NCI-H510A (cell line): ENCODE data around the gene LRRC3C.
A peak's percentile ranks its signal among the peaks of the same experiment; 100 is the strongest.

Experiments used
- DNase-seq: peaks from one replicate; lab custom pipeline; 2025; lab: John Stamatoyannopoulos, UW

The LRRC3C gene

GRCh38 chr17:39923836-39924690 lies 3.5 kb upstream of the LRRC3C start:
- DNase-seq, result no peak

- no peak for DNase-seq
These were observed 2.9 kb upstream of the LRRC3C start for GRCh38 chr17:39924691-39925055.

GRCh38 chr17:39925282-39926134 lies 2.0 kb upstream of the LRRC3C start:
- DNase-seq, result no peak

GRCh38 chr17:39926135-39926587 lies 1.4 kb upstream of the LRRC3C start:
- no peak for DNase-seq

GRCh38 chr17:39926588-39927100 lies 888 bp upstream of the LRRC3C start:
- peak; percentile 44 for DNase-seq

- DNase-seq, result no peak
These were observed 661 bp downstream of the LRRC3C start for GRCh38 chr17:39927929-39928857.

- DNase-seq, result no peak
These were observed 1.5 kb downstream of the LRRC3C start for GRCh38 chr17:39928858-39929645.

GRCh38 chr17:39929646-39930407 lies 2.3 kb downstream of the LRRC3C start:
- DNase-seq, result no peak

GRCh38 chr17:39933912-39934311 lies 6.4 kb downstream of the LRRC3C start:
- DNase-seq, result no peak

GRCh38 chr17:39934324-39934723 lies 6.8 kb downstream of the LRRC3C start:
- DNase-seq, result no peak

- DNase-seq, result no peak
These were observed 8.4 kb downstream of the LRRC3C start for GRCh38 chr17:39935909-39936308.

GRCh38 chr17:39937447-39937846 lies 9.9 kb downstream of the LRRC3C start:
- DNase-seq, result no peak

GRCh38 chr17:39938140-39938869 lies 10.8 kb downstream of the LRRC3C start:
- DNase-seq, result no peak

GRCh38 chr17:39939106-39939505 lies 11.6 kb downstream of the LRRC3C start:
- no peak for DNase-seq

GRCh38 chr17:39939588-39940419 lies 12.3 kb downstream of the LRRC3C start:
- no peak for DNase-seq

- DNase-seq, result no peak
These were observed 16.3 kb downstream of the LRRC3C start for GRCh38 chr17:39943702-39944392.

- no peak for DNase-seq
These were observed 16.8 kb downstream of the LRRC3C start for GRCh38 chr17:39944393-39944711.
